Smooth muscle cell (in vitro differentiated cells): Measurements from ENCODE around the gene RPL10A. TPM values are rescaled to one million over a fixed set of nuclear protein-coding genes. Genes with fewer than 3 reads are reported as not detected.

Source experiments
- DNase-seq: peaks from one replicate; lab custom pipeline; 2025; ENCODE audit not compliant: unreplicated experiment; lab: John Stamatoyannopoulos, UW
- H2AFZ ChIP-seq: fragments of 200-600 bp; sonication (generic); 2 replicates; pipeline ENCODE4 v1.6.0; 2016; ENCODE audit warnings: antibody characterized with exemption, low read depth, mild to moderate bottlenecking
- H3F3A ChIP-seq: fragments of 200-600 bp; sonication (generic); 2 replicates; pipeline ENCODE4 v1.6.0; 2017; ENCODE audit warnings: antibody characterized with exemption, low read depth
- H3K27ac ChIP-seq: fragments of 200-600 bp; sonication (generic); 2 replicates; pipeline ENCODE4 v1.5.1; 2016; ENCODE audit warnings: low read depth, mild to moderate bottlenecking
- H3K27me3 ChIP-seq: fragments of 200-600 bp; sonication (generic); 2 replicates; pipeline ENCODE4 v1.6.1; 2016; ENCODE audit warnings: low read depth, mild to moderate bottlenecking
- H3K36me3 ChIP-seq: fragments of 200-600 bp; sonication (generic); 2 replicates; pipeline ENCODE4 v1.5.1; 2016; ENCODE audit warnings: low read depth
- H3K4me1 ChIP-seq: fragments of 200-600 bp; sonication (generic); 2 replicates; pipeline ENCODE4 v1.5.1; 2016; ENCODE audit warnings: low read depth
- H3K4me2 ChIP-seq: fragments of 200-600 bp; sonication (generic); 2 replicates; pipeline ENCODE4 v1.6.0; 2016; ENCODE audit warnings: mild to moderate bottlenecking
- H3K4me3 ChIP-seq: fragments of 200-600 bp; sonication (generic); 2 replicates; pipeline ENCODE4 v1.5.1; 2016; ENCODE audit warnings: mild to moderate bottlenecking
- H3K79me2 ChIP-seq: fragments of 200-600 bp; sonication (generic); 2 replicates; pipeline ENCODE4 v1.6.0; 2016; ENCODE audit warnings: low read depth, mild to moderate bottlenecking
- H3K9ac ChIP-seq: fragments of 200-600 bp; sonication (generic); 2 replicates; pipeline ENCODE4 v1.6.0; 2016; ENCODE audit warnings: low read depth
- H3K9me3 ChIP-seq: fragments of 200-600 bp; sonication (generic); replicated peaks from 2 replicates; pipeline ENCODE4 v1.5.1; 2016; ENCODE audit warnings: low read depth
- H4K20me1 ChIP-seq: fragments of 200-600 bp; sonication (generic); 2 replicates; pipeline ENCODE4 v1.6.0; 2016; ENCODE audit warnings: low read depth
- CTCF ChIP-seq: fragments of 200-600 bp; sonication (generic); IDR thresholded peaks from 2 replicates; pipeline ENCODE4 v1.5.1; 2017; ENCODE audit warnings: borderline replicate concordance, mild to moderate bottlenecking, antibody characterized with exemption; ENCODE audit not compliant: insufficient read depth, poor library complexity, severe bottlenecking
- WGBS: methylation state at CpG from one replicate; pipeline ENCODE4 v1.1.7; 2016; ENCODE audit warnings: low lambda C conversion rate; 5-methylcytosine and 5-hydroxymethylcytosine counted together
- polyA plus RNA-seq: library from polyadenylated mRNA; unstranded; fragments of >200 nt; fragmentation: Nextera tagmentation; extraction: Ambion mirVana; gene quantifications from 2 replicates; pipeline ENCODE4 v1.2.1, GENCODE V29; 2016
- total RNA-seq: library from RNA; depleted of rRNA; stranded (reverse); fragments of >200 nt; gene quantifications from 2 replicates; pipeline ENCODE4 v1.2.3, GENCODE V29; 2014

Gene RPL10A
- total and polyA plus RNA-seq, 2 experiments from 2014 or later: 307 to 1,090 TPM

- no peak for TF ChIP-seq CTCF
- H2AFZ ChIP-seq: no peak overlapping the region
- no peaks in the 10 kb centered on the region for H3K9me3 ChIP-seq
- H4K20me1 ChIP-seq: no peaks in the 10 kb centered on the region
- no peak overlapping the region for H3K9ac ChIP-seq
- H3K4me2 ChIP-seq: no peak overlapping the region
- no peaks in the 10 kb centered on the region for H3K27me3 ChIP-seq
- no peak for DNase-seq
- WGBS: 86% methylated on average over 4 of the region's 4 CpGs
- no peaks in the 10 kb centered on the region for H3K36me3 ChIP-seq
- H3F3A ChIP-seq: no peaks in the 10 kb centered on the region
- H3K27ac ChIP-seq: no peak overlapping the region
- no peaks in the 10 kb centered on the region for H3K79me2 ChIP-seq
- H3K4me1 ChIP-seq: peaks cover 21% of the 10 kb centered on the region
- no peak overlapping the region for H3K4me3 ChIP-seq
Observed at GRCh38 chr6:35457907-35458306, 10.3 kb upstream of the RPL10A start.

- no peaks in the 10 kb centered on the region for H3K9me3 ChIP-seq
- H3K27ac ChIP-seq: no peak overlapping the region
- H3K27me3 ChIP-seq: no peaks in the 10 kb centered on the region
- WGBS: 85% methylated on average over 3 of the region's 3 CpGs
- H3K9ac ChIP-seq: no peak overlapping the region
- H2AFZ ChIP-seq: no peak overlapping the region
- no peak for DNase-seq
- no peak for TF ChIP-seq CTCF
- H3K36me3 ChIP-seq: no peaks in the 10 kb centered on the region
- no peaks in the 10 kb centered on the region for H3K4me1 ChIP-seq
- H4K20me1 ChIP-seq: no peaks in the 10 kb centered on the region
- H3K4me2 ChIP-seq: no peak overlapping the region
- H3F3A ChIP-seq: no peaks in the 10 kb centered on the region
- H3K79me2 ChIP-seq: no peaks in the 10 kb centered on the region
- no peak overlapping the region for H3K4me3 ChIP-seq
Observed at GRCh38 chr6:35461270-35461669, 6.9 kb upstream of the RPL10A start.

GRCh38 chr6:35463292-35463691 is 4.9 kb upstream of the RPL10A start:
- Histone ChIP-seq H3K36me3 (no peaks in the 10 kb centered on the region), H3K9ac (no peak overlapping the region), H3F3A (no peaks in the 10 kb centered on the region), H4K20me1 (no peaks in the 10 kb centered on the region), H2AFZ (no peak overlapping the region), H3K9me3 (no peaks in the 10 kb centered on the region), H3K27ac (no peak overlapping the region), H3K4me1 (peaks cover 4% of the 10 kb centered on the region), H3K27me3 (no peaks in the 10 kb centered on the region), H3K4me3 (no peak overlapping the region), H3K79me2 (peaks cover under 1% of the 10 kb centered on the region), H3K4me2 (no peak overlapping the region)
- no peak for TF ChIP-seq CTCF
- no peak for DNase-seq
- WGBS: over 99% methylated on average over 4 of the region's 4 CpGs

GRCh38 chr6:35465646-35466045 is 2.6 kb upstream of the RPL10A start:
- Histone ChIP-seq H3K9me3 (no peaks in the 10 kb centered on the region), H3K79me2 (peaks cover 23% of the 10 kb centered on the region), H3K27me3 (no peaks in the 10 kb centered on the region), H4K20me1 (peaks cover 23% of the 10 kb centered on the region), H3K4me1 (peaks cover 15% of the 10 kb centered on the region), H3K4me3 (no peak overlapping the region), H3K4me2 (no peak overlapping the region), H2AFZ (no peak overlapping the region), H3K9ac (no peak overlapping the region), H3K27ac (no peak overlapping the region), H3K36me3 (no peaks in the 10 kb centered on the region), H3F3A (peaks cover 15% of the 10 kb centered on the region)
- DNase-seq: no peak
- TF ChIP-seq CTCF: no peak
- WGBS: 95% methylated on average over 1 of the region's 1 CpG
